MM.1S (cell line): ENCODE measurements around the gene HABP4.

ENCODE experiments used
- CTCF ChIP-seq: fragments of 300-600 bp; sonication (generic); IDR thresholded peaks from 2 replicates; pipeline ENCODE4 v1.5.1; 2016; ENCODE audit warnings: antibody characterized with exemption, low read length, mixed read lengths
- EZH2 ChIP-seq: fragments of 300-600 bp; sonication (generic); optimal IDR thresholded peaks from 2 replicates; pipeline ENCODE3; 2017; ENCODE audit warnings: low read depth, mild to moderate bottlenecking, antibody characterized with exemption, low read length, mixed read lengths
- EZH2phosphoT487 ChIP-seq: fragments of 300-600 bp; sonication (generic); IDR thresholded peaks from 2 replicates; pipeline ENCODE4 v1.6.1; 2018; ENCODE audit warnings: antibody characterized with exemption, low read length

- TF ChIP-seq CTCF = no peak
- TF ChIP-seq EZH2 = no peak
- TF ChIP-seq EZH2phosphoT487 = no peak
Observed at GRCh38 chr9:96437454-96437853, 12.5 kb upstream of the HABP4 start.
